Measurements from ENCODE around the gene APOBEC3H.

GRCh38 chr22:39073981-39074380, 23.1 kb upstream of the APOBEC3H start:
- no peak for TF ChIP-seq CTCF (IDR thresholded peaks at IDR 0.05)
- no peak for TF ChIP-seq POLR2A (IDR thresholded peaks at IDR 0.05)
- TF ChIP-seq EP300 (IDR thresholded peaks at IDR 0.05) = no peak
